ENCODE measurements around the gene HOXD11.

HOXD11 gene

DNA sequence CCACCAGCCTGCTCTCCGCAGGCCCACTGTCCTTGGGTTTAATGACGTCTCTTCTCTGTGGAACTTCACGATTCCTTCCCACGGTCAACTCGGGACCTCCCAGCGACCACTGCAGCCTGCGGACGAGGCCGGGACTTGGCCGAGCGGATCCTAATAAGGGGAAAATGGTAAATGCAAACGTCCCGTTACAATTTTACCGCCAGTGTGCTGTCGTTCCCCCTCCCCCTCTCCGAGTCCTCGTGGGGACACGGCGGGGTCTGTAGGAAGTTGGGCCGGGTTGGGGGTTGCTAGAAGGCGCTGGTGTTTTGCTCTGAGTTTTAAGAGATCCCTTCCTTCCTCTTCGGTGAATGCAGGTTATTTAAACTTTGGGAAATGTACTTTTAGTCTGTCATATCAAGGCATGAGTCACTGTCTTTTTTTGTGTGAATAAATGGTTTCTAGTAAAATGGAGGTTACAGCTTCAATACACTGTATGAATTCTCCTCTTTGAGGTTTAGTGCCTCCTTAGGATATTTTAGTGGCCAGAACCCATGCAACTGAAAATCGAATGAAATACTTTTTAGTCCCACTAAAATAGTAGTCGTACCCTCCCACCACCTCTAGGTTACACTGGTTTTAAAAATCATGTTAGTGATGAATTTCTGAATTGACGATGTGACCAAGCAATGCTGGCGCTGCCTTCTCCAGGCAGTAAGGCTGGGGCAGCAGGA lies 2.3 kb downstream of the HOXD11 start:
- no peak for DNase-seq

DNA sequence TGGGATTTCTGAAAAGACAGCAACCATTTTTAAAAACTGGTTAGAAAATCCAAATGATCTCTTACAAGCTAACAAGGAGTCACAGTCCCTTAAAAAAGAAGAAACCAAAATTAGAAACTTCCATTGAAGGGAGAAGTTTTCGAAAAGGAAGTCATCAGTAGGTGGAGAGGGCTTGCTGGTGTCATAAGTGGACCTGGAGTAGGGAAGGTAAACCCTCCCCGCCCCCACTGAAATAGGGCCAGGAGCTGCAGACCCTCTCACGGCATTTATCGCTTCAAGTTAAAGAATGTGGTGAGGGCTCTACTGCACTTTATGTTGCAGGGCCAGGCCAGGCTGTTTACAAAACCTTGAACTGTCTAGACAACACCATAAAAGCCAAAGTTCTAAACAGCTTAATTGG lies 2.9 kb downstream of the HOXD11 start:
- no peak for DNase-seq

- no peak for DNase-seq
These were observed 3.6 kb downstream of the HOXD11 start for GRCh38 chr2:176110415-176111308.

GRCh38 chr2:176111309-176111663 lies 4.2 kb downstream of the HOXD11 start:
- DNase-seq: peak; percentile 54

DNA sequence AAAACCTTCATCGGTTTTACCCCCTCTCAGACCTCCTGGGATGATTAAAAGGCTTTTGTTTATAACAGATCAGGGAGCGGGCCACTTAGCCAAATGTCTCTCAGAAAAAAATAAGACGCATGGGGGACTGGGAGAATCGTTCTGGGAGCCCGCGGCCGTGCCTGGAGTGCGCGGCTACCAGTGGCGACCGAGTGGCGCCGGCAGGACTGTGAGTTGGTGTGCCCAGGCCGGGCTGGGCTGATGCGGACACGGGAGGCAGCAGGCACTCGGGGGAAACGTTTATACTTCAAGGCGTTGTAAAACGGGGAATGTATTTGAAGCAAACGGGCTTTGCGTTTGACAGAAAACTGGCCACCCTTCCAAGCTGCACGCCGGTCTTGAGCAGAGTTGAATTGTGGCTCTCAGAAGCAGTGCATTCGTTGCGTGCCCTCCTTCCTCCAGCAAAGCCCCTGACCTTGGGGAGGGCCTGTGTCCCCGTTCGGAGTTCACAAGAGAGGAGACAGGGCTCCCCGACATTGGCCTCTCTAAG lies 4.8 kb downstream of the HOXD11 start:
- no peak for DNase-seq

DNA sequence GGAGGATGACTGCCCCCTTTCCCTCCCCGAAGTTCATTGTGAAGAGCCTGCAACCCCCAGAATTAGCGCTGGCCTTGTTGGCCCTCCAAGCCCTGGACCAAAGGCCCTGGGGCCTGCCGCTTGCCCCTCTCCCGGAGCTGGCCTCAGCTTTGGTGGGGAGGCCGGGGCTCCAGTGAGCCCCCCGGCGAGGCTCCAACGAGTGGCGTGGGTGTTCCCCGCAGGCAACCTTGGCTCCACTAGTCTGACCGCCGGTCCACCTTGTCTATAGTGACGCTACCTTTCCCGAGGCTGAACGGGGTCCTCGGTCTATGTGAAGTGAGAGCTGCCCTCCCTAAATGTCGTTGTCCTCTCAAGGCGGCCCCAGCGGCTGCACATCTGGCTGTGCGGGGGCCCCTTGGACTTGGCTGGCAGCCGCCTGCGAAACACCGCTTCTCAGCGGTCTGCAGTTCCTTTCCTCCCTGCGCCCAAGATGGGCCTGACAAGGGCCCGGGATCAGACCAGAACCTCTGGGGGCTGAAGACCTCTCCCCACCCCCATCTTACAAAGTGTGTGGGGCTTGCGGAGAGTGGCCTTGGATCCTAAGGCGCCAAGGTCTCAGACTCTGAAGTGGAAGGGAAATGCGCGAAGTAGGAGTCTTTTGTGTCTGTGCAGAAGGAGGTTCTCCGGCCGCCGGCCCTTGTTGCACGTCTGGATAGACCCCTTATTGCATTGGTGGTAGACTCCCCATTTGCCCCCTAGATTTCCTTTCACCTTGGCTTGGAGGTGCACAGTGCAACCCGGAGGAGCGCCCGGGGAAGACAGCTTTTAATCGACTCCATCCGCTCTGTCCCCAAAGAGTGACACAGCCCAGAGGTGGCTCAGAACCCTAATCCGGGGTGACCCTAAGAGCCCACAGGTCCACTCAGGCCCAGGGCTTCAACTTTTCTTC lies 5.6 kb downstream of the HOXD11 start:
- no peak for DNase-seq

- DNase-seq: no peak
These were observed 7.2 kb downstream of the HOXD11 start for GRCh38 chr2:176114120-176114929.

DNA sequence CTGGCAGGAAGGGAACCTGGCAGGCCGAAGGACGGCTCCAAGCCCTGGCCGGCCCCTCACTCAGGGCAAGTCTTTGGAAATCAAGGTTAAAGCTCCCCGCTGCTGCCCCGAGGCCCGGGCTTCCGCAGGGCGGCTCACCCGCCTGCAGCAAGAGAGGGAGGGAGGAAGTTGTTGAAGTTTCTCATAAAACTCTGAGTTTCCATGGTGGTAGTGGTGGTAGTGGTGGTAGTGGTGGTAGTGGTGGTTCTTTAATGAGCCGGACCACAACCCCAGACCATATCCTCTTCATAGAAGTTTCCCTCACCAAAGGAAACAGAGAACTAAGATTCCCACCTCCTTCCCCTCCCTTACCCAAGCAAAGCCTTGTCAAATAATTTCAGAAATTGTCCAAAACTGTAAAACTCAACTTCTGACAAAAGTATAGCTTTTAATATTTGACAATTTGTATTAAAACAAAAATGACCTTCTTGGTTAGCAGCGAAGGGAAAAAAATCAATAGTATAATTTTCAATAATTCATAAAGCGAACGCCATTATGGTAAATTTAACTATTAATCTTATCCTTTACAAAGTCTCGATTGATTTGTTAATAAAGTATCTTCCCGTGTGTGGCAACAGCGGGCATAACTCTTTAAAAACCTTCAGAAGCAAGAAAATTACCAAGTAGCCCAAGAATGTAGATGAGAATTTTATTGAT lies 8.0 kb downstream of the HOXD11 start:
- no peak for DNase-seq

DNA sequence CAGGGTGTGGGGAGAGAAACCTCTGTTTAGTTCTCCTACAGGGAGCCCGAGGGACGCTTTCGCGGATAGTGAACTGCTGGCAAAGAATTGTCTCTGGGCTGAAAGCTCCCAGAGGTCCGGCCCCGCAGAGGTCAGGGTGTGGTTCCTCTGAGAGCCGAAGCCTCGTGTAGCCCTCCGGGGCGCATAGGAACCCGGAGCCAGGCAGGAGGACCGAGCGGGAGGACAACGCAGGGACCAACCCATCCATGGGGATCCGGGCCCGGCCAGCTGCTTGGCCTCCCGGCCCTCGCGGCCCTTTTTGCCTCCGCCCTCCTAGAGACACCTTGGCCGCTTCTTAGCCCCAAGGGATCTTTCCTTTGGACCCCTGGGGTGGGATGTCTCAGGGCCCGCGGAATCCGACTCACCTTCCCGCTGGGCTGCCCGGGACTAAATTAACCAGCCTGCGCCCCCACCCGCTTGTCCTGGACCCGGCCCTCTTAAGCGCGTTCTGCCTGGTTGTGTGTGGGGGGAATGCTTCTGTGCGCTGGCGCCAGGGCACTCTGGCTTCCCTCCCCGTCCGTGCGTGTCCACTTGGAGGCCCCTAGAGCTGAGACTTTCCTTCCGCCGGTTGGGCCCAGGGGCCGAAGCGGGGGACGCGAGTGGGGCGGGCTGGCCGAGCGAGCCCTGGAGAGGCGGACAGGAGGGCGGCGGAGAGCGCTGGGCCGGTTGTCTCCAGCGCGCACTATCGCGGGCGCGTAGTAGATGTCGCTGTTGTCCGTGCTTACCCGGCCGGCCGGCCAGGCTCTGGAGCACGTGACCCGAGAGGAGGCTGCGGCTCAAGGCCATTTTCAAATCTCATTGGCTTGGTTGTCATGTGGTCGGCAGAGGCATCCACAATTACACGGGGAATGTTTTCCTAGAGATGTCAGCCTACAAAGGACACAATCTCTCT lies 9.1 kb downstream of the HOXD11 start, which contains the start of gene HOXD10:
TSS of gene HOXD10 (plus strand) at position 896 of the 931 bp plus-strand sequence. CDS start 56 bp downstream, outside the sequence.
- DNase-seq: no peak

GRCh38 chr2:176117162-176117822 lies 10.2 kb downstream of the HOXD11 start:
- DNase-seq: no peak

GRCh38 chr2:176117823-176118371 lies 10.8 kb downstream of the HOXD11 start:
- DNase-seq: no peak

GRCh38 chr2:176118601-176119339 lies 11.7 kb downstream of the HOXD11 start:
- DNase-seq: peak; percentile 53

- DNase-seq: no peak
These were observed 13.5 kb downstream of the HOXD11 start for GRCh38 chr2:176120364-176121189.

- peak; percentile 34 for DNase-seq
These were observed 14.3 kb downstream of the HOXD11 start for GRCh38 chr2:176121190-176122051.

GRCh38 chr2:176122052-176122682 lies 15.1 kb downstream of the HOXD11 start:
- no peak for DNase-seq
